Measurements from ENCODE around the gene TRIB2. TPM values are rescaled to one million over a fixed set of nuclear protein-coding genes. Genes with fewer than 3 reads are reported as not detected.

Gene TRIB2
- total and polyA plus RNA-seq, 12 donors: 26.7 to 57.2 (median 36.5) TPM

- WGBS, 2 donors: 0% methylated on average over 74 of the region's 74 CpGs
- TF ChIP-seq CTCF (IDR thresholded peaks at IDR 0.05): peak in 8 of 9 donors; percentile 32 to 69 (median 50)
- peak overlapping the region; percentile 73 to 97 (median 84) for H3K4me3 ChIP-seq
- no peaks in the 10 kb centered on the region for H3K9me3 ChIP-seq
- intact Hi-C loops (cut with DNase I): loop anchor here (1.0 to 10.0 kb wide), 26 partner anchors 90 to 888 kb away; no protein-coding TSS in a partner anchor
- H3K4me1 ChIP-seq: peaks cover 0 to 52% (median 44%) of the 10 kb centered on the region in 9 donors
- H3K27me3 ChIP-seq: peaks cover 0 to 16% (median 0%) of the 10 kb centered on the region in 7 donors
- DNase-seq (peak; percentile 53 to 72), ATAC-seq (peak; percentile 21 to 66 (median 45))
- H3K27ac ChIP-seq: peak overlapping the region; percentile 97 to 99 (median 99)
- no peaks in the 10 kb centered on the region for H3K36me3 ChIP-seq
These were observed 667 bp downstream of the TRIB2 start for GRCh38 chr2:12717191-12718014.

- peak overlapping the region; percentile 73 to 97 (median 84) for H3K4me3 ChIP-seq
- intact Hi-C loops (cut with DNase I): loop anchor here (1.0 to 10.0 kb wide), 22 partner anchors 89 to 889 kb away; no protein-coding TSS in a partner anchor
- H3K9me3 ChIP-seq: no peaks in the 10 kb centered on the region
- TF ChIP-seq CTCF (IDR thresholded peaks at IDR 0.05): peak in 1 of 9 donors; percentile 16
- WGBS, 2 donors: 0% methylated on average over 50 of the region's 50 CpGs
- peaks cover 4 to 59% (median 52%) of the 10 kb centered on the region in 9 donors for H3K4me1 ChIP-seq
- peak overlapping the region; percentile 97 to 99 (median 99) for H3K27ac ChIP-seq
- H3K36me3 ChIP-seq: peaks cover 0 to 7% (median 0%) of the 10 kb centered on the region in 9 donors
- peaks cover 0 to 16% (median 0%) of the 10 kb centered on the region in 7 donors for H3K27me3 ChIP-seq
- ATAC-seq: no peak
- DNase-seq: no peak
These were observed 1.4 kb downstream of the TRIB2 start for GRCh38 chr2:12718015-12718671.

- intact Hi-C loops (cut with DNase I): loop anchor here (1.0 to 10.0 kb wide), 22 partner anchors 88 to 890 kb away; no protein-coding TSS in a partner anchor
- Histone ChIP-seq H3K4me1 (peaks cover 4 to 62% (median 57%) of the 10 kb centered on the region in 9 donors), H3K27me3 (peaks cover 0 to 16% (median 0%) of the 10 kb centered on the region in 7 donors), H3K9me3 (no peaks in the 10 kb centered on the region), H3K27ac (peak overlapping the region; percentile 97 to 99 (median 99)), H3K4me3 (peak overlapping the region; percentile 73 to 97 (median 84)), H3K36me3 (peaks cover 0 to 14% (median 2%) of the 10 kb centered on the region in 9 donors)
- DNase-seq: no peak
- no peak for TF ChIP-seq CTCF (IDR thresholded peaks at IDR 0.05)
- no peak for ATAC-seq
- WGBS, 2 donors: 0 to 1% methylated on average over 33 of the region's 33 CpGs
These were observed 2.1 kb downstream of the TRIB2 start for GRCh38 chr2:12718711-12719399.
